Middle frontal gyrus (tissue), 1 donor: ENCODE results near the gene GALNT1.

Source experiments
- DNase-seq: peaks from one replicate; pipeline ENCODE4 v3.0.0-alpha.2; 2015; ENCODE audit warnings: low spot score; ENCODE audit errors: extremely low spot score

Gene GALNT1

DNA sequence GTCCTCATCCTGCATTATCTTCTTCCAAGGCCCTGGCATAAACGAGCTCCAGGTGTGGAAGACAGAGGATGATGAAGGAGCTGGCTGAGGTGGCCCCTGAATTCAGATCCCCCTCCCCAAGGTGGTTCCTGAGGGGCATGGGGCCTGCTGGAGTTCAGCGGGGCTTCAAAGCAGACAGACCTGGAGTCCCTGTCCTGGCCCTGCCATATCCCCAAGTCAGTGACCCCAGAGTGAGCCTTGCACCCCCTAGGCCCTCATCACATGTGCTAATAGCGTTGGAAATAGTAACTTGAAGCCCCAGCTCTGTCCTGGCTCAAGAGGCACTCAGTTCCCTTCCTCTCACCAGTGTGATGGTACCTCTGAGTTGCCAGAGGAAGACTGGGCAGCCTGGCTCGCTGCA, 172.9 kb downstream of the GALNT1 start:
- no peak for DNase-seq

DNA sequence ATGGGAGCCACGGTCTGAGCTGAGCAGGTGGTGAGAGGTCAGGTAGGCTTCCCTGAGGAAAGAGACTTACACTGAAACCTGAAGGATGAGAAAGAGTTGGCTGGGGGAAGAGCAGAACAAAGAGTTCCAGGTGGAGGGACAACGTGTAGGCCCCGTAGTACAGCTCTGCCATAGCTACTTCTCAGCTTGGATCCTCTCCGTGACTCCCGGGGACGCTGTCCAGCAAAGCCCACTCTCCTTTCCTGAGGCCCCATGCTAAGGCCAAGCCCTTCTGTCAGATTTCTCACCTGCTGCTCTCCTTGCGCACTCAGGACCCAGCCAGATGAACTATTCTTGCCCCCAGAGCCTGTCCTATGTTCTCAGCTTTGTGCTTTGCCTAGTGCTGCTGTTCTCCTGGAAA, 173.8 kb downstream of the GALNT1 start:
- DNase-seq: no peak

GRCh38 chr18:35756506-35757117, 175.1 kb downstream of the GALNT1 start:
- DNase-seq: peak; percentile 34
